ENCODE data around the gene PGLYRP4.
A peak's percentile ranks its signal among the peaks of the same experiment; 100 is the strongest.

Gene PGLYRP4

DNA sequence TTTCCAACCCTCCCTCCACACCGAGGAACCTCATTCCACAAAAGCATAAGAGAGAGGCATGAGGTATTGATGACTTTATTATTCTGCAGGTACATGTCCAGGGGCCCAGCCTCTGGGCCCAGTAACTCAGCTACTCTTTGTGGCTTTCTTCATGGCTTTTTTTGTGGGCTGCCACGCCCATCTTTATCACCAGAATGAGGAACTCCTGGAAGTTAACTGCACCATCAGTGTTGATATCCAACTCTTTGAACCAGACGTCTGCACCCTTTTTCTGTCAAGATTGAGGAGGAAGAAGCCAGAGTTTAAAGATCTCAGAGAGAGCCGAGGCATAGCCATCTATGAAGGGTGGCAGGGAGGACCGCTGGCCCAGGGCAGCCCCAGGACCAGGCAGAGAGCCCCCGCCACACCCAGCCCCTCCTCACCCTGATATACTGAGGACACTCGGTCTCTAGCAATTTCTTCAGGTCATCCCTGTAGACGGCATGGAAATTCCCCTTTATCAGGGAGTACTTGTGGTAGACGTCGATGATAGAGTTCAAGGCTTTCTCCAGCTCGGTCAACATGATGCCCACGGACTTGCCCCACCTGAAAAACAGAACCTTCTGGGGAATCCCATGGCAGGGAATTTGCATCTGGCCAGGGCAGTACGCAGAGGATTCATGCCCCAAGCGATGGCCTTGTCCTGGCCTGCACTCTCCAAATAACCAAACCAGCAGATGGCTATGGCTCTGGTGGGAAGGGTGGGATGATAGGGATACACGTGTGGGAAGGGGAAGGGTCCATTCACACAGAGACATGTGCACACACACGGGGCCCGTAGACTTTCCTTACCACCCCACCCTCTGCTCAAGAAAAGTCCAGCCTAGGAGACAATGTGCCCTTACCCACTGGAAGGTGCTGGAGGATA is 41.6 kb upstream of the PGLYRP4 start:
- Mint-ChIP-seq H3K9me3 (no peaks in the 10 kb centered on the region), H3K36me3 (ENCODE audit: low read depth) (no peaks in the 10 kb centered on the region), H3K4me1 (ENCODE audit: low read depth) (peaks cover 88% of the 10 kb centered on the region), H3K4me3 (peak overlapping the region; percentile 42), H3K27me3 (peaks cover 2% of the 10 kb centered on the region), H3K27ac (peak overlapping the region; percentile 91)
- intact Hi-C loops (cut with micrococcal nuclease) = loop anchor here (2.0 kb wide), 1 partner anchor 15 kb away; no protein-coding TSS in a partner anchor

DNA sequence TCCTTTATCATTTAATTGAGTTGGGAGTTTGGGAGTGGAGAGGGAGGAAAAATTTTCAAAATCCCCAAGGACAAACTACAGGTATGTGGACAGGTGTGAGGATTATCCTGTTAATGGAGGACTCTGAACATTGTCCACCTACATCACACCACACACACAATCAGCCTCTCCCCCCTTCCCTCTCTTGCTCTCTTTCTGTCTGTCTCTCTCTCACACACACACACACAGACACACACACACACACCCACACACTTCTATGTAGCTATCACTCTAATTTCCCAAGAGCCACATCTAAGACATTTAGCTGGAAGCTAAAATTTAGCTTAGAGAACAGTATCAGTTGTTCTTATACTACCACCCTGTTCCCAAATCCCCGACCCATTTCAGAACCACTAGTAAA is 40.8 kb upstream of the PGLYRP4 start:
- H3K4me1 Mint-ChIP-seq (ENCODE audit: low read depth) = peaks cover 89% of the 10 kb centered on the region
- peaks cover 2% of the 10 kb centered on the region for H3K27me3 Mint-ChIP-seq
- H3K27ac Mint-ChIP-seq = peak overlapping the region; percentile 91
- H3K36me3 Mint-ChIP-seq (ENCODE audit: low read depth) = no peaks in the 10 kb centered on the region
- no peak overlapping the region for H3K4me3 Mint-ChIP-seq
- intact Hi-C loops (cut with micrococcal nuclease) = no loop called here
- no peaks in the 10 kb centered on the region for H3K9me3 Mint-ChIP-seq

DNA sequence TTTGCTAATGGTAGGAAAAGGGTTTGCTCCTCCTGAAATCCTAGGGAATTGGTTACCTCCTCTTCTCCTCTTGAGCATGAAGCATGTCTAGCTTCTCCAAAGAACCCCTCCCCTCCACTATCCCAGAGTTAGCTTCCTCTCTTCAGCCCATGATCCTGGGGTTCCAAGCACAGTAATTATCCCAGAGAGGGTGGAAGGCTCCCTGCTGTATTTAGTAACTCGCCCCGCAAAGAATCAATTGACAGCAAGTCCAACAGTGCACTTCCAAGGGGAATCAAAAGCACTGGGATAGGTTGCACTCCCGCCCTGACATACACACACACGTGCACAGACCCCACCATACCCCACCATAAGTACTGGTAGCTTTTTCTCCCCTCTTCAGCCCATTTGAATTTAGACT is 39.1 kb upstream of the PGLYRP4 start:
- Mint-ChIP-seq H3K4me3 (no peak overlapping the region), H3K27ac (peak overlapping the region; percentile 91), H3K4me1 (ENCODE audit: low read depth) (peaks cover 89% of the 10 kb centered on the region), H3K9me3 (peaks cover 6% of the 10 kb centered on the region), H3K27me3 (no peaks in the 10 kb centered on the region), H3K36me3 (ENCODE audit: low read depth) (no peaks in the 10 kb centered on the region)
- intact Hi-C loops (cut with micrococcal nuclease) = loop anchor here (2.0 kb wide), 1 partner anchor 29 kb away; no protein-coding TSS in a partner anchor

DNA sequence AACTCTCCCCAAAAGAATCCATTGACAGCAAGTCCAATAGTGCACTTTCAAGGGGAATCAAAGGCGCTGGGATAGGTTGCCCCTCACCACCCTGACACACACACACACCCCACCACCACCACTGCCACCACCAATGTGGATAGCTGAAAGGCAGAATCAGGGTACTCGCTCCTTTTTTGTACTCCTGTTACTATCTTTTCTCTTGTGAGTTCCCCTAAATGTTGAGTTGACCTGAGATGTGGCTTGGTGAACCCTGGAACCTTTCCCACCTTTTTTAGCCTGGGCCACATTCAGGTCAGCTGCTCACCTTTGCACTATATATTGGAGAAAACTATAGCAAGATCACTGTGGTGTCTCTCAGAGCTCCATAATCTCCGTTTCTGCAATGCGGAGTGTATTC is 38.4 kb upstream of the PGLYRP4 start:
- peaks cover 81% of the 10 kb centered on the region for H3K4me1 Mint-ChIP-seq (ENCODE audit: low read depth)
- H3K27ac Mint-ChIP-seq = peak overlapping the region; percentile 91
- peaks cover 14% of the 10 kb centered on the region for H3K9me3 Mint-ChIP-seq
- H3K27me3 Mint-ChIP-seq = no peaks in the 10 kb centered on the region
- H3K4me3 Mint-ChIP-seq = no peak overlapping the region
- peaks cover 7% of the 10 kb centered on the region for H3K36me3 Mint-ChIP-seq (ENCODE audit: low read depth)
- intact Hi-C loops (cut with micrococcal nuclease) = loop anchor here (2.0 kb wide), 1 partner anchor 28 kb away; no protein-coding TSS in a partner anchor

DNA sequence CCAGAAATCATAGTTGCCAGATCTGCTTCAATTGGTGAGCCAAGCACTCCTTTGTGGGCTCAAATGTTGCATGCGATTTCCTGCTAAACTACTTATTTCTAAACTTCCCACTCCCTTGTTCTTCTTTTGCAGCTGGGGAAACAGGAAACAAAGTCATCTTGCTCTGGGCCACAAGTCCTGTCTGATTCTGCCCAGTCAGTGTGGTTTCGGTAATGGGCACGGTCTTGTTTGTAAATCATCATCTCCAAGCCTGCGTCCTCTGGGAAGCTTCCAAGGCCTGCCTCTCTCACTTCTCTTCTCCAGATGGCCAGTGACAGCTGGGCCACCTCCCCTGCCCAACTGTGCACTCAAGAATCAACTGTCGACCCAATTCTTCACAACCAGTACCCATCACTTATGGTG is 37.9 kb upstream of the PGLYRP4 start:
- Mint-ChIP-seq H3K9me3 (peaks cover 19% of the 10 kb centered on the region), H3K4me3 (peak overlapping the region; percentile 24), H3K4me1 (ENCODE audit: low read depth) (peaks cover 76% of the 10 kb centered on the region), H3K27me3 (no peaks in the 10 kb centered on the region), H3K36me3 (ENCODE audit: low read depth) (peaks cover 12% of the 10 kb centered on the region), H3K27ac (peak overlapping the region; percentile 91)
- intact Hi-C loops (cut with micrococcal nuclease) = loop anchor here (2.0 kb wide), 1 partner anchor 28 kb away; no protein-coding TSS in a partner anchor

DNA sequence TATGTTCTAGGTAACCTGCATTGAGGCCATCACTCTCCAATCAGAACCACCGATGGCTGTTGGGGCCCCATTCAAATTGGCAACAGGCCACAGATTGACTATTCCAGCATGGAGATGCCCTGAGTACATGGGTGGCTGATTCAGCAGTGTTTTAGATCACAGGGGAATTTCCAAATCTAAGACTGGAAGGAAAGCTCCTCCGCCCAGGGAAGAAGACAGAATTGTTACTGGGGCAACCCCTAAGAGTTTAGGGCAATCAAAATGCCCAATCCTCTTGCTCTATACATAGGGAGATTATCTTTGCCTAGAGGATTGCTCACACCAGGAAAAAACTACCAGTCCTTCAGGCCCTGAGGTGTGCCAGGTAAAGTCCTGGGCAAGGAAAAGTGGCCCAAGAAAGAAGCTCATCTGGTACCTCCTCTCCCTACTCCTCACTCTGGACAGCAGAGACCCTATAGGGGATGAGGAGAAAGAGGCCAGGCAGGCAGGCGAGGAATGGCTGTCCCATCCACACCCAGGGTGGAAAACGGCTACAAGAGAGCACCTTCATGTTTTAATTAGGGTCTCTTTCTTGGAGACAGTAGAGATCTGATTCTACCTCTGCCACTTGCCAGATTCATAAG is 36.4 kb upstream of the PGLYRP4 start:
- H3K27me3 Mint-ChIP-seq = no peaks in the 10 kb centered on the region
- peaks cover 62% of the 10 kb centered on the region for H3K4me1 Mint-ChIP-seq (ENCODE audit: low read depth)
- no peak overlapping the region for H3K4me3 Mint-ChIP-seq

DNA sequence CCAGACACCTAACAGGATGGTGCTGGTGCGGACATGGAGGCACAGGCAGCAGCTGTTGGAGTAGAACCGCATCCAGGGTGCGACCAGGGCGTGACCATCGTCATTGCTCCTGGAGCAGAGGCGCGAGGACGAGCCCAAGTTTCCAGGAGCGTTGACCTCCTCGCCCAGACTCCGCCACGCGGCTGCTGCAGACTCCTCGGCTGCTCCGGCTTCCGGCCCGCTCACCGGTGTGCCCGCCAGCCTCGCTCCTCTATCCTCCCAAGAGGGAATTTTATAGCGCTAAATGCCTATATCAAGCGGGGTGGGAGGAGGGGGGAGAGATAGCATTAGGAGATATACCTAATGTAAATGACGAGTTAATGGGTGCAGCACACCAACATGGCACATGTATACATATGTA is 32.1 kb upstream of the PGLYRP4 start:
- Mint-ChIP-seq H3K4me1 (ENCODE audit: low read depth) (peaks cover 52% of the 10 kb centered on the region), H3K27me3 (no peaks in the 10 kb centered on the region), H3K36me3 (ENCODE audit: low read depth) (peaks cover 19% of the 10 kb centered on the region), H3K4me3 (no peak overlapping the region), H3K27ac (peak overlapping the region; percentile 15), H3K9me3 (peaks cover 28% of the 10 kb centered on the region)
- intact Hi-C loops (cut with micrococcal nuclease) = no loop called here

More for the DNA sequence above, 36.4 kb upstream of the PGLYRP4 start:
- peak overlapping the region; percentile 91 for H3K27ac Mint-ChIP-seq
- intact Hi-C loops (cut with micrococcal nuclease) = no loop called here
- H3K36me3 Mint-ChIP-seq (ENCODE audit: low read depth) = peaks cover 19% of the 10 kb centered on the region
- peaks cover 28% of the 10 kb centered on the region for H3K9me3 Mint-ChIP-seq

DNA sequence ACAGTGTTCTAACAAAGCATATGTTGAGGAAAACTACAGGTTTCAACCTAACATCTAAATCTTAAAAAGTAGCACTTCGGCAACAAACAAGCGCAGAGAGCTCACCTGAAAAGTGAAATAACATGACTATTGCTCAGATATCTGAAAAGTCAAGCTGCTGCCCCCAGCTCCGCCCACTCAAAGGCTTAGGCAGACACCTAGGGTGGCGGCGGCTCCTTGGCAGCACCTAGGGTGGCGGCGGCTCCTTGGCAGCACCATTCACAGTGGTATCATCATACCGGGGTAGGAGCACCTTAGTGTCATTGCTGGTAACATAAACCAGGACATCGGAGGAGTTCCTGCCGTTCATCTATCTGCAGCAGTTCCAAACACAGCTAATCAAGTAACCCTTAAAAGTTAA is 30.9 kb upstream of the PGLYRP4 start:
- peaks cover 28% of the 10 kb centered on the region for H3K9me3 Mint-ChIP-seq
- H3K4me3 Mint-ChIP-seq = no peak overlapping the region

DNA sequence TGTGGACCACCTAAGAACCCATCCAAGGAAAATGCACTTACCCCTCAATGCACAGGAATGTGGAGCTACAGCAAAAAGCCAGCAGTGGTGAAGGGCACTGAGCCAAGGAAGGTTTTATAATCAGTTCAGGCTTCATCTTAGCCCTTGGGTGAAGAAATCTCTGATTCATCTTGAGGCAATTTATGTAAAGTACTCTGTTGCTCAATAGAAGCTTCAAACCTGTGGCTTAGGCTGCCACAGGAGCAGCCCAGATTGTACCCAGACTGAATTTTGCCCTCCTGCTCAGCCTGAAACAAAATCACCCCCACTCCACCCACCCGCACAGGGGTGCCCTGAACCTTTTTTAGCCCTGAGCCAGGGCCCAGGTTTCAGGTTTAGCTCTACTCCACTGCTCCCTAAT is 26.9 kb upstream of the PGLYRP4 start, which contains the start of gene S100A12:
TSS of gene S100A12 (minus strand) at position 111 of the 400 bp plus-strand sequence. CDS start 1,029 bp downstream, outside the sequence.
- Mint-ChIP-seq H3K4me3 (no peak within 1 kb of the TSS), H3K27me3 (no peaks in the 10 kb centered on the region), H3K4me1 (ENCODE audit: low read depth) (peaks cover 67% of the 10 kb centered on the region), H3K36me3 (ENCODE audit: low read depth) (no peaks in the 10 kb centered on the region), H3K27ac (peak within 1 kb of the TSS; percentile 52), H3K9me3 (no peaks in the 10 kb centered on the region)
- intact Hi-C loops (cut with micrococcal nuclease) = no loop called here

More for the DNA sequence above, 30.9 kb upstream of the PGLYRP4 start:
- intact Hi-C loops (cut with micrococcal nuclease) = no loop called here
- H3K27me3 Mint-ChIP-seq = no peaks in the 10 kb centered on the region
- peaks cover 19% of the 10 kb centered on the region for H3K36me3 Mint-ChIP-seq (ENCODE audit: low read depth)
- H3K4me1 Mint-ChIP-seq (ENCODE audit: low read depth) = peaks cover 56% of the 10 kb centered on the region
- H3K27ac Mint-ChIP-seq = no peak overlapping the region

DNA sequence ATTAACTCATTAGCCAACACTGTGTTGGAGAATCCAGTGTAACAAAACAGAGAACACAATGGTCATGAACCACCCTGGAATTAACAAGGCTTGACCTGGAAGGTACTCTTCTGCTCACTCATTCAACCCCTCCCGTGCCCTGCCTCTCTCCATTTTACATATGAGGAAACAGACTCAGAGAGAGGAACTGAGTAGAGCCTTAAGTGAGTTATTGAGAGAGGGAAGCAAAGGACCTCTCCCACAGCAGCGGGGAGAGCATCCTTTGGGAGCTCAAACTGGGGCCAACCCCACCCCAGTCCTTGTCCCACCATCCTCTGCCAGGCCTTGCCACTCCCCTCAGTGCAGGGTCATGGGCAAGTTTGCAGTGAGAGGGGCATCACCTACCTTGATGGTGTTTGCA is 25.4 kb upstream of the PGLYRP4 start:
- Mint-ChIP-seq H3K4me1 (ENCODE audit: low read depth) (peaks cover 77% of the 10 kb centered on the region), H3K27me3 (no peaks in the 10 kb centered on the region), H3K9me3 (no peaks in the 10 kb centered on the region), H3K27ac (peak overlapping the region; percentile 30), H3K36me3 (ENCODE audit: low read depth) (no peaks in the 10 kb centered on the region), H3K4me3 (no peak overlapping the region)
- intact Hi-C loops (cut with micrococcal nuclease) = no loop called here

DNA sequence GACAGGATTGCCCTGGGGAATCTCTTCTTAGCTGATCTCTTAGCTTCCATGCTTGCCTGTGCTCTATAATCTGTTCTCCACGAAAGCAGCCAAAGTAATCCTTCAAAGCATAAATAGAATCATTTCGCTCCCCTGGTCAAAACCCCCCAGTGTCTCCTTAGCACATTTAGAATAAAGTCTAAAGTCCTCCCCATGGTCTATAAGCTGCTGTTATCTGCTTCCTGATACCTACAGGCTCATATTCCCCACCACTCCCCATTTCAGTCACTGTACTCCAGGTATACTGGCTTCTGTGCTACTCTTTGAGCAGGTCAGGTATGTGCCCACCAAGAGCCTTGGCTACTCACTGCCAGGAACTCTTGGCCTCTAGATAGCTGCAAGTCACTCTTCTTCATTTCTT is 23.9 kb upstream of the PGLYRP4 start:
- H3K36me3 Mint-ChIP-seq (ENCODE audit: low read depth) = no peaks in the 10 kb centered on the region
- no peak overlapping the region for H3K27ac Mint-ChIP-seq
- H3K4me3 Mint-ChIP-seq = no peak overlapping the region
- H3K27me3 Mint-ChIP-seq = no peaks in the 10 kb centered on the region
- no peaks in the 10 kb centered on the region for H3K9me3 Mint-ChIP-seq
- intact Hi-C loops (cut with micrococcal nuclease) = no loop called here
- peaks cover 73% of the 10 kb centered on the region for H3K4me1 Mint-ChIP-seq (ENCODE audit: low read depth)

DNA sequence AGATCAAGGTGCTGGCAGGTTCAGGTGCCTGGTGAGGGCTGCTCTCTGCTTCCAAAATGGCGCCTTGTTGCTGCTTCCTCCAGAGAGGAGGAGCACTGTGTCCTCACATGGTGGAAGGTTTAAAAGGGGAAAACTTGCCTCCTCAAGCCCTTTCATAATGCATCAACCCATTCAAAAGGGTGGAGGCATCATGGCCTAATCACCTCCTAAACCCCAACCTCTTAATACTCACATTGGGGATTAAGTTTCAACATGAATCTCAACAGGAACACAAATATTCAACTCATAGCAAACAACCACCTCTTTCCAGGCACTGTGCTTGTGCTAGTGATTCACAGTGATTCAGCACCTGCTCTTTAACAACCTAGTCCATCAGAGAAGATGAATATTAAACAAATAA is 22.6 kb upstream of the PGLYRP4 start:
- H3K36me3 Mint-ChIP-seq (ENCODE audit: low read depth) = no peaks in the 10 kb centered on the region
- intact Hi-C loops (cut with micrococcal nuclease) = no loop called here
- no peak overlapping the region for H3K27ac Mint-ChIP-seq
- peaks cover 73% of the 10 kb centered on the region for H3K4me1 Mint-ChIP-seq (ENCODE audit: low read depth)
- no peak overlapping the region for H3K4me3 Mint-ChIP-seq
- H3K27me3 Mint-ChIP-seq = no peaks in the 10 kb centered on the region
- no peaks in the 10 kb centered on the region for H3K9me3 Mint-ChIP-seq

DNA sequence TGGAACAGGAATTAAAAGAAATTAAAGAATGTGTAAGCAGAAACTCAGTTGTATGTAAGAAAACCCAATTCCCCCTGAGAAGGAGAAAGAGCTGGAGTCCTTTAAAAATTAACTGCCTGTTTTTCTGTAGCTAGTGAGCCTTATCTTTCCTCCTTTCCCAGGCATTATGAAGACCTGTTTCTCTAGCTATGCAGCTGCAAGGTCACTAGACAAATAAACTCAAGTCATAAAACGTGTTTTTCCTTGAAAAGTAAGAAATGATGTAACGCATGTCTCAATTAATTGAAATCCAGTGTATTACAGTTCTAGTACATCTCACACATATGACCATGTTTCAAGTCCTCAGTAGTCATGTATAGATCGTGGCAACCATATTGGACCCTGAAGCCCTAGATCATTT is 21.5 kb upstream of the PGLYRP4 start:
- Mint-ChIP-seq H3K9me3 (no peaks in the 10 kb centered on the region), H3K27me3 (no peaks in the 10 kb centered on the region), H3K4me1 (ENCODE audit: low read depth) (peaks cover 75% of the 10 kb centered on the region), H3K36me3 (ENCODE audit: low read depth) (no peaks in the 10 kb centered on the region), H3K27ac (no peak overlapping the region), H3K4me3 (no peak overlapping the region)
- intact Hi-C loops (cut with micrococcal nuclease) = no loop called here

DNA sequence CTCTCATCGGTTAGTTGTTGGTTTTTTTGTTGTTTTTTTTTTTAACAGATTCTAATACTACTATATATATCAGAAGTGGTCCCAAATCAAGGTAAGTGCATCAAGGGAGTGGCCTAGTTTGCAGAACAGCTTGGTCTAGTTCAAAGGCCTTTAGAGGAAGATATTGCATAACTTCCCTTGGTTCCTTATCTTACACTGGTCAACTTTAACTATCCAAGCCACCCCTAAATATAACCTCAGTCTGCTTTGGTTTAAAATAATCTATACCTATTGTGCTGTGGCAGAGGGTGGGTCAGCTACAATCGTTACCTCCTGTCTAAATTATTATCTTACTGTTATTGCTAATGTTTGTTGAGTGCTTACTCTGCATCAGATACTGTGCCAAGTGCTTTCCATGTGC is 19.9 kb upstream of the PGLYRP4 start:
- Mint-ChIP-seq H3K4me1 (ENCODE audit: low read depth) (peaks cover 77% of the 10 kb centered on the region), H3K9me3 (no peaks in the 10 kb centered on the region), H3K27me3 (no peaks in the 10 kb centered on the region), H3K4me3 (no peak overlapping the region), H3K27ac (no peak overlapping the region), H3K36me3 (ENCODE audit: low read depth) (no peaks in the 10 kb centered on the region)
- intact Hi-C loops (cut with micrococcal nuclease) = no loop called here

Measured in dendritic cell treated with granulocyte-macrophage colony-stimulating factor and Interleukin-4, amounts not matched to agents 40 ng/mL and 50 ng/mL, for 4 days (primary cell).